HG03521 (cell line): ENCODE data around the gene PYGB.

Experiments used
- ATAC-seq: cut with Tn5 transposase; IDR thresholded peaks from one replicate; pipeline ENCODE4 v1.9.1; 2021; ENCODE audit warnings: mild to moderate bottlenecking, moderate library complexity; ENCODE audit not compliant: unreplicated experiment

PYGB gene

DNA sequence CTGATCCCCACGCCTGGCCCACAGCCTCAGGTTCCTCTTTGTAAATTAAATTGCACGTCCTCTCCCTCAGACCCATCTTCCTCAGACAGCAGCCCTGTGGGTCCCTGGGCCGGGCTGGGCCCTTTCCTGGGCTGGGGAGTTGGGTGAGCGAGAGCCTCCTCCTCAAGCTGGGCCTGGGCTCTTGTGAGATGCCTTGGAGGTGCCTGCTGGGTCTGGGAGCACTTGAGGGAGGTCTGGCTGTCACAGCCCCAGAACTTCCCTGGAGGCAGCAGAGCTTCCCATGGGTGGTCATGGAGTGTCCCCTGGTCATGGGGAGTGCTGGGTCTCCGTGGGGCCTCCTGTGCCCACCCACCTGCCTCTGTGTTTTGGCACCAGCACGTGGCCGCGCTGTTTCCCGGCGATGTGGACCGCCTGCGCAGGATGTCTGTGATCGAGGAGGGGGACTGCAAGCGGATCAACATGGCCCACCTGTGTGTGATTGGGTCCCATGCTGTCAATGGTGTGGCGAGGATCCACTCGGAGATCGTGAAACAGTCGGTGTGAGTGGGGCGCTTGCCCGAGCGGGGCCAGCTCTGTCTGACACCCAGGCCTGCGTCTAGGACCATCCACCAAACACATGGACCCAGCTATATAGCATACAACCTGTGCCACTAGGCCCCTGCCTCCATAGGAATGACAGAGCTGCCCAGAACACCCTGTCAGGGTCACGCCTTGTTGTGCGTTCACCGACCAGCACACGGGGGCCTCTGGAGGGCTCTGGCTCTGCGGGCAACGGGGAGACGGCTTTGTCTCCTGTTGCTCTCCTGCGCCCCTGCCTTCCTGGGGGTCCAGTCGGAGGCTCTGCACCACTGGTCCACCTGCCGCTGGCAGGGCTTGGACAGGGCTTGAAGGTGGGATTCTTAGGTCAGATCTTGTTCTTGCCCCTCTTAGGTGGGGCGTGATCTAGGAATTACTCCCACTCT, 33.0 kb downstream of the PYGB start:
- ATAC-seq = no peak

DNA sequence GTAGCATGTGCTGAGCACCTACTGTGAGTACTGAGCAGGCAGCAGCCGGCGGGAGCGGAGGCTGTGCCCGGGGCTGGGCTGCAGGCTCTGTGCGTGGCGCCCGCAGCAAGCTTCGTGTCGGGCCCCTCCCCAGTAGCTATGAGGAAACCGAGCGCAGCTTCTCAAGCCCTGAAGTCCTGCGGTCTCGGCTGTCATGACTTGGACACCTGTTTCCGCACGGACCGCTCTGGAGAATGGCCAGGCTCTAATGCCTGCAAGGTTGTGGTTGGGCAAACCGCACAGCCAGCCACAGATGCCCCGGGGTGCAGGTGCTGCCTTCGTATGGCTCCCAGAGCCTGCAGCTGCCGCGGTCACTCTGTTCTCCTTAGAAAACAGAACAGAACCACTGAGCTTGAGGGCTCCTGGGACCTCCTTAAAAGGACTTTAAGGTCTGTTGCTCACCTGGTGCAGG, 33.7 kb downstream of the PYGB start:
- ATAC-seq = peak; percentile 50

DNA sequence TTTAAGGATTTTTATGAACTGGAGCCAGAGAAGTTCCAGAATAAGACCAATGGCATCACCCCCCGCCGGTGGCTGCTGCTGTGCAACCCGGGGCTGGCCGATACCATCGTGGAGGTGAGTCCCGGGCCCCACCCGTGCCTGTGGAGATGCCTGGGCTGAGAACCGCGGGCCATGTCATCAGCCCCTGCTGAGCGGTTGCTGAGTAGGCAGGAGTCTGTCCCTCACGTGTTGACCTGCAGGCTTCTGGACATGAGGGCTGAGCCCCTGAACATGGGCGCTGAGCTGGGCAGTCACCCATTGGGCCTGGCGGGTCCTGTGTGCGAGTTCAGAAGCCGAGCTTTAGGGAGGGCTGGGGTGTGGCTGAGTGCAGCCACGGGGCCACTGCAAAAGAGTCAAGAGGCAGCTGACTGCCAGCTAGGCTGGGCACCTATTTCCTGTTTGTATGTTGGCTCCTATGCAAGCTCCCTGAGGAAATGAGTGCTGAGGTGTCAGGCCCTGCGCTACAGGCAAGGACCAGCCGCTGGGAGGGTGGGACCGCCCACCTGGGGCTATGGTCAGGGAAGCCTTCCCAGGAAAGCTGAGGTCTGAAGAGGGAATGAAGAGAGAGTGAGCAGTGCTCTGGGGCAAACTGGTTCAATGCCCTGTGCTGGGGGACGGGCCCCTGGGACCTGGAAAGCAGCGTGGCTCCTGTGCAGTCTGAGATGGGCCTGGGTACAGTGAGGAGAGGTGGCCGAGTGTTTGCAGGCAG, 34.3 kb downstream of the PYGB start:
- no peak for ATAC-seq

DNA sequence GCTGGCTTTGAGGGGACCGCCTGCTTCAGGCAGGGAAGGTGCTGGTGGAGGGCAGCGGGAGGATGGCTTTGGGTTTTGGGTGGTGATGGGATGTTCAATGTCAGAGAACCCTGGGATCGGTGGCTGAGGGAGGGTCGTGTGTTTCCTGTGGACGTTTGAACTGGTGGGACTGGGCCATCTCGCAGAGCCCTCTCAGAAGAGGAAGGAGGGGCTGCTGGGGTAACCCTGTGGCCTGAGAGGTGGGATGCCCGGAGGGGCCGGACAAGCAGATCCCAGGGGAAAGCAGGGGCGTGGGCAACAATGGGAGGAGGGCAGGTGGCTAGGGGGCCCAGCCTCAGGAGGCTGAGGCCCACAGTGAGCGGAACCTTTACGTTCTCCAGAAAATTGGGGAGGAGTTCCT, 34.9 kb downstream of the PYGB start:
- ATAC-seq = no peak

DNA sequence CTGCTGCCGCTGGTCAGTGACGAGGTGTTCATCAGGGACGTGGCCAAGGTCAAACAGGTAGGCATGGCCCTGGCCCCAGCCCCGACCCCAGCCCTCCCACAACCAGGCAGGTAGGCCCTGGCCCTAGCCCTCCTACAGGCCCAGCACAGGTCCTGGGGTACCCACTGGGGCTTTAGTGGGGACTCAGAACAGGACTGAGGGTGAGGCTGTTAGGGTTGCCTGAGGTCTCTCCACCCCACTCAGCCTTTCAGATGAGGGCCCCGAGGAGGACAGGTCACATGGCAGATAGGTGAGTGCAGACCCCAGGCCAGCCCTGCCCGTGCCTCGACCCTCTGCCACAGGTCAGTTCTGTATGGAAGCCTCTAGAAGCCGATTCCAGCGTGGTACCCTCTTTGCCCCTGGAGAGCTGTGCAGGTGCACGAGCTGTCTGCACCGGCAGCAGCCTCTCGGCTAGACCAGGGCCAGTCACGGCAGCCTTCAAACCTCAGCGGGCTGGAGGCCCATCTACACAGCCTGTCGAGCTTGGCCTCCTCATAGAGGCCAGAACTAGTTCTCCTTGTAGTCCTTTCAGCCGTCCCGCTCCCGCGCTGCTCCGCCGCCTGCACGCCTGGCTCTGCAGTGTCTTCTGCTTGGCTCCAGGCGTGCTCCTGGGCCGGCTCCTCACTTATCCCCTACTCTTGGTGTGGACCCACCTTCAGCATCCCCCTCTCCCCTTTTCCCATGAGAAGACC, 35.5 kb downstream of the PYGB start:
- no peak for ATAC-seq

DNA sequence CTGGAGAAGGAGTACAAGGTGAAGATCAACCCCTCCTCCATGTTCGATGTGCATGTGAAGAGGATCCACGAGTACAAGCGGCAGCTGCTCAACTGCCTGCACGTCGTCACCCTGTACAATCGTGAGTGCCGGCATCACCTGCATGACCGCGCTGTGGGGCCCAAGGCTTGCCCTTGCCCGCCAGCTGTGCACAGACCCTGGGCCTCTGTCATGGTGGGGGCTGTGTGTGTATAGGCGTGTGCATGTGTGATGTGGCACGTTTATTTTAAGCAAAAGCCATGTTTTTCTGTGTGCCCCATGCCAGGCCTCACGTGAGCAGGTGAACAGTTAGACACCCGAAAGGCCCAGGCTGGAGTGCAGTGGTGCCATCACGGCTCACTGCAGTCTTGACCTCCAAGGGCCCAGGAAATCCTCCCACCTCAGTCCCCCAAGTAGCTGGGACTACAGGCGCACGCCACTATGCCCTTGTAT, 36.3 kb downstream of the PYGB start:
- no peak for ATAC-seq

DNA sequence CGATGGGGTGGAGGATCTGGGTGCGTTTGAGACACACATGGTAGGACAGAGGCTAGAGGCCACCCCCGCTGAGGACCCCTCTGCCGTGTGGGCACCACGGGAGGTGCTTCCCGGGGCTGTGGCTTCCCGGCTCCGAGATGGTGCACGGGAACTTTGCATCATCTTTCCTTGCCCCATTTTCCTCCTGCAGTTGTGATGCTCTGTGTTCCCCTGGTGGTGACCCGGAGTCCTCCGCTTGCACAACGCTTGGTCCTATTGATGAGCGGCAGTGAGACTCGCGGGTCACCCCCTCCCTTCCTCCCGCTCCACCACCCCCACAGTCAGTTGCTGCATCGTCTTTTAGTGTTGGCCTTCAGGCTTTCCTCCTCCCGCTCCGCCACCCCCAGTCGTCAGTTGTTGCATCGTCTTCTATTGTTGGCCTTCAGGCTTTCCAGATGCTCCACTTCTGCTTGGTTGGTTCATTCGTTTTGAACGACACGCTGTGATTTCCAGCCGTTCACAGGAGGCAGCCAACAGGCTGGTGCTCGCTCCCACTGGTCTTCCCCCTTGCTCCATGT, 37.3 kb downstream of the PYGB start:
- no peak for ATAC-seq

DNA sequence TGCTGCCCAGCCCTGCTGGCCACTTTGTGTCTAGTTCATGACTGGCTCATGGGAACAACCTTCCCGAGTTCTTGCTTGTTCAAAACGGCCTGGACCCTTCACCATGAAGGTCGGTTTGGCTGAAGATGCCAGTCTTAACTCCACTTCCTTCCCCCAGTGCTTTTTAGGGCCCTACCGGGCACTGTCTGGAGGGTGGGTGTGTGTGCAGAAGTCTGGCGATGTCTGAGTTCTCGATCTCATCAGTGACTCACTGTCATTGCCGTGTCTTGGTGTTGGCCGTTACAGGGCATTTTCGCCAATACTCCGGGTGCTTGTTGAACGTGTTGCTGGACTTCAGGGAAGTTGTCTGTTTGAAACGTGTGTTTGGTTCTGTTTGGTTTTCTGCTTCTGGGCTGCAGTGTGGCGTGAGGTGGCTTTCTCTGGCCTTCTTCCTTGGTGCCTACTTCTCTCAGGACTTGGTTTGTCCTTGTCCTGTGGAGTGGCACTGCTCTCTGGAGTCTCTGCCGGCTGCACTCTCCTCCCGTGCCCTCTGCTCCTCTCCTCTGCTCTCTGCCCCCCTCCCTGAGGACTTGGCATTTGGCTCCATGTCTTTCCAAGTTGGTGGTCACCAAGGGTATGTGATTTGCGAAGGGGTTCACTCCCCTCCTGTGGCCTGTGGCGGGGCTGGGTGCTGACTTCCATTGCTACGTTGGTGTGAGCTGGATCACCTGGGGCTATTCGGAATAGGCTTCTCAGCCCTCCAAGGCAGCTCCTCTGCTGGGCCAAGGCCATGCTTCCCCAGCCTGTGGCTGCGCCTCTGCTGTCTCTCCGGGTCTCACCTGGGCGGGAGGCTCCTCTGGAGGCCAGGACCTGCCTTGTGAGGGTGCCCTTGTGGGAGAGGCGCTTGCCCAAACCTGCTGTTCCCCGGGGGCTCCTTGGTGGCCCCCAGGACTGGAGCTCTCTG, 38.2 kb downstream of the PYGB start:
- ATAC-seq = no peak

DNA sequence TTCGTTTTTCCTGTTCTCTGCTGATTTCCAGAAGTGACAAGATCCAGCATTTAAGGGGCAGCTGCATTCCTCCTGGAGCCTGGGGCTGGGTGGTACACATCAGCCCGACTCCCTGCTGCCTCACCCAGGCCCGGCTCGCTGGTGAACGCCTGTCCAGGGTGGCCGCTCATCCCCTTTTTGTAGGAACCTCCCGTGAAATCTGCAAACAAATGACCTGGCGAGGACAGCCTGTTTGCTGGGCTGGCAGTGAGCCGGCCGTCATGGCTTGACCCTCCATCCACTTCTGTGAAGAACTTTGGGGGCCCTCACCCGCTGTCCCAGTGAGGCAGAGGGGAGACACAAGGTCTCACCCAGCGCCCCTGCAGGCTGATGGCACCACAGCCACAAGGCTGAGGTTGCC, 39.0 kb downstream of the PYGB start:
- no peak for ATAC-seq

DNA sequence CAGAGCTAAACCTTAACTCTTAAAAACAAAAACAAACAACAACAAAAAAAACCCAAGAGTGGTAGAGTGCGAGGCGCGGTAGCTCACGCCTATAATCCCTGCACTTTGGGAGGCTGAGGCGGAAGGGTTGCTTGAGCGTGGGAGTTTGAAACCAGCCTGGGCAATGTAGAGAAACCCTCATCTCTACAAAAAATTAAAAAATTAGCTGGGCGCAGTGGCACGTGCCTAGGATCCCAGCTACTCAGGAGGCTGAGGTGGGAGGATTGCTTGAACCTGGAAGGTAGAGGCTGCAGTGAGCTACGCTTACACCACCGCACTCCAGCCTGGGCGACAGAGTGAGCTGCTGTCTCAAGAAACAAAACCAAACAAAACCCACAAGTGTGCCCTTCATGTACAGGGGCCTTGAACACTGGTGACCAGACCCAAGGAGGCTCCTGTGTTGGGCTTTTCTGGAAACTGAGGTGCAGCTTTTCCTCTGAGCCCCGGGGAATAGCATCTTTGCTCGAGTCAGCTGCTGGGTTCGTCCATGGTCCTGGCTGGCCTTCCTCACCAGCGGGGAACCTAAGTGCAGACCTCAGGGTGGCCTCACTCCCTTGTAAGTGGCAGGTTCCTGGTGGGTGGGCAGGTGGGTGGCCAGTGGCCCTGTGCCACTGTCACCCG, 39.9 kb downstream of the PYGB start:
- ATAC-seq = no peak

DNA sequence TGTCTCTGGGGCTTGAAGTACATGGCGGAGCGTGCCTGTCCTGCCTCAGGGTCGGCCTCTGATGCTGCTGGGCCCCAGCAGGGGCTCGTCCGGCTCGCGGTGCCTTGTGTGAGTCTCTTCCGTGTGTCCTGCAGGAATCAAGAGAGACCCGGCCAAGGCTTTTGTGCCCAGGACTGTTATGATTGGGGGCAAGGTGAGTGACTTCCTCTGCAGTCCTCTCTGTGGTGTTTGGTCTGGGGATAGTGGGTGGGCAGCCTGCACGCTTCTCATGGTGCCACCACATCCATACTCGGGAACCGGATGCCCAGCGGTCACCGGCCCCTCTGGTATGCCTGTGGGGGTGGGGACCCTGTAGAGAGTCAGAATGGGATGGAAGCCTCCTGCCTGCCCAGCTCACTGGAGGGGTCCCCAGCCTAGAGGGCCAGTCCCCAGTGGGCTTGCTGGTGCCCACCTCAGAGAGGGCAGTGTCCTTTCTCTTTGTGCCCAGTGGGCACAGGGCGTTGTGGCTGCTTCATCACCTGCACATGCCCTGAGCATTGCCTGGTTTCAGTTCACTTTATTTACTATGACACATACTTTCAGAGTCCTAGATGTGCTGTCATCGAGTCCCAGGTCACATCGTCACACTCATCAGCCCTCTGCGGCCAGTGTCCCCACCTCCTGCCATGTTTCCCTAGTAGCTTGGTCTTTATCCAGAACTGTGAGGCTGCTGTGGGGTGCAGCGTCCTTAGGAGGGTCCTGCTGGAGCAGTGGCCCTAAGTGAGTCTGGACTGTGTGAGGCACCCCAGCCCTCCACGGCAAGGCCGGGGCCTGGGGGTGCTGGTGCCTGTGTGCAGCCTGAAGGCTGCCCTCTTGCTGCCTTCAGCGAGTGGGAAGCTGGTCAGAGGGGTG, 40.7 kb downstream of the PYGB start:
- ATAC-seq = peak; percentile 92

DNA sequence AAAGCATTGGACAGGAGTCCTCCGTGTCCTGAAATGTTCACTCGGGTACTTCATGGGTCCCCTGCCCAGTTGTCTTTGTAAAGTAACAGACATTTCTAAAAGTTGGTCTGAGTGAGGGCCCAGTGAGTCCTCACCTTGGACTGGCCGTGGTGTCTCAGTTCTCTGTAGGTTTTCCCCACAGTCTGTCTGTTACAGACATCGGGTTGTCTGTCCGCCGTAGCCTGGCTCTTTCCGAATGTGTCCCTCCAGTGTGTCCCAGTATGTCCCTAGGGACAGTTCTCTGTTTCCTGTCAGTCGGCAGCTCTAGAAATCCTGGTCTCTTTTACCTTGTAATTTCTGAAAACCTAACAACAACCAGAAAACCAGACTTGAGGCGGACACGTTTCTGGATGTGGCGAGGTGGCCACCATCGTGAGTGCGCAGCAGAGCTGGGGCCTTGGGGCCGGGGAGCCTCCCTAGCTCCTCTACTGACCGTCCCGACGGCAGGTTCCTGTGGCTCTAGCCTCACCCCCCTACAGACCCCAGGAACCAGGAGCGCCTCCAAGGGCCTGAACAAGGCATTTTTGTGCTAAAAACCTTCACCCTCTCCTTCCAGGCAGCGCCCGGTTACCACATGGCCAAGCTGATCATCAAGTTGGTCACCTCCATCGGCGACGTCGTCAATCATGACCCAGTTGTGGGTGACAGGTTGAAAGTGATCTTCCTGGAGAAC, 42.2 kb downstream of the PYGB start:
- ATAC-seq = no peak

DNA sequence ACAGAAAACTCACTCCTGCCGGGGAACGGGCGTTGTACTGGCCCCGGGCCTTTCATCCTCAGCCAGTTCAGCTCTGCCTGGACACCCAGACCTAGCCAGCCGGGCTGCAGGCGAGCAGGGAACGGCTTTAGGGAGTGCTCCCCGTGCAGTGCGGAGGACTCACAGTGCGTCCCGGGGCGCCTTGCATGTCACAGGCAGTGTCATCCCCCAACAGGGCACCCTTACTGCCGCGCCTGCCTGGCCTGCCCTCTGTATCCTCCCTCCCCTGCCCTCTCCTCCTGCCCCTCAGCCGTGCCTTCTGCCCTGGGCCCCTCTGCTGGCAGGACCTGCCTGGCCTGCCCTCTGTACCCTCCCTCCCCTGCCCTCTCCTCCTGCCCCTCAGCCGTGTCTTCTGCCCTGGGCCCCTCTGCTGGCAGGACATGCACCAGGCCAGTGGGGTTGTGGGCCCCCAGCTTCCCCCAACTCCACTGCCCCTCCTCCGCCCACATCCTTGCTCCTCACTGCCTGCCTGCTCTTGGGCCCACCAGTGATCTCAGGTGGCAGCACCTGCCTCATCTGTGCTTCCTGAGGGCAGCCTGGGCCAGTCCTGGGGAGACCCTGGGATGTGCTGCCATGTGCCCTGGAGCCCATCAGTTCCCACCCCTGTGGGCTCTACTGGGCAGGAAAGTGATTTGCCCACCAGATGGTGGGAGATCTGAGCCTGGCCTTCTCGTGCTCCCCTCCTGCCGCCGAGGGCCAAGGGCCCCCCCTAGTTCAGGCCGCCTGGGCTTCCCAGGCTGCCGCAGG, 43.0 kb downstream of the PYGB start:
- no peak for ATAC-seq

DNA sequence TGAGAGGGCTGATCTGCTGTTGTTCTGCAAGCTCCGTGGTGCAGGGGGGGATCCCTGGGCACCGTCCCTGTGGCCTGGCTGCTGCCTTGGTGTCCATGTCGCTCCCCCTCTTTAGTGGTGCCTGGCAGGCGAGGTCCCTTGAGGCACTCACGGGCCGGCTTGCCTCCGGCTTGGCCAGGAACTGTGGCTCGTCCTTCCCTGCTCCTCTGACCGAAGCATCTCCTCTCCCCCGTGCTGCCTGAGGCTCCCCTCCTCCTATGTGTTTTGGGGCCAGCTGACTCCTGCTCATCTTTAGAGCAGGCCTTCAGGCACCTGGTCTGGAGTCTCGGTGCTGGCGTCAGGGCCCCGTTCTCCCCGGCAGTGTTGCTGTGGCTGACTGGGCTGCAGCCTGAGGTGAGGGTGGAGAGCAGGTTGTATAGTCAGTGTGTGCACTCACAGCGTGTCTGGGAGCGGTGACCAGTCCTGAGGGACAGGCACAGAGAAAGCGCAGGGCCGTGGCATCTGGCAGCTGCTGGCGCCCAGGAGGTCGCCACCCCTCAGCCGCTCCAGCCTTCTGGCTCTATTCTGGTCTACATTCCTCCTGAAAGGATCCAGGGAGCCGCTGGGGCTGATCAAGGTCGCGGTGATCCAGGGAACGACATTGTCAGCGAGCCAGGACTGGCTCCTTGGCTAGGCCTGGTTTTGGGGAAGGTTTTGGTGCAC, 43.7 kb downstream of the PYGB start:
- ATAC-seq = no peak

DNA sequence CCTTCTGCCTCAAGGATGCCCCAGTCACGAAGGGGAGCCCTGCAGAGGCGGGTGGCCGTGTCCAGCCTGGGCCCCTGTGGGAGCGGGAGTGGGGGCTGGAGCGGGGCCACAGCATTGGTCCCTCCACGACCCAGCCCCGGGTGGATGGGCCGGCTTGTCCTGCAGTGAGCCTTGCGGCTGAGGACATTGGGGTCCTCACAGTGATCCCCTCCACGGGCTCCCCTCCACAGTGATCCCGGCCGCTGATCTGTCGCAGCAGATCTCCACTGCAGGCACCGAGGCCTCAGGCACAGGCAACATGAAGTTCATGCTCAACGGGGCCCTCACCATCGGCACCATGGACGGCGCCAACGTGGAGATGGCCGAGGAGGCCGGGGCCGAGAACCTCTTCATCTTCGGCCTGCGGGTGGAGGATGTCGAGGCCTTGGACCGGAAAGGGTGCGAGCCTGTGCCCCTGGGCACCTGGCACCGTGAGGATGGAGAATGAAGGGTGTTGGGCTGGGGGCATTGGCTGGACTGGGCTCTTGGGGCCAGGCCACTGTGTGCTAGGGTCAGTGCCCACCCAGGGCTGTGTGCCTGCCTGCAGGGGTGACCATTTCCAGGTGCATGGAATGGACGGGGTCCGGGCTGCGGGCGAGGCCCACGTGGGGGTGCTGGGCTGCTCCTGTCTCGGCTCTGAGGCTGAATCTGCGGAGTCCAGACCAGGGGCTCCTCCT, 44.4 kb downstream of the PYGB start:
- no peak for ATAC-seq

DNA sequence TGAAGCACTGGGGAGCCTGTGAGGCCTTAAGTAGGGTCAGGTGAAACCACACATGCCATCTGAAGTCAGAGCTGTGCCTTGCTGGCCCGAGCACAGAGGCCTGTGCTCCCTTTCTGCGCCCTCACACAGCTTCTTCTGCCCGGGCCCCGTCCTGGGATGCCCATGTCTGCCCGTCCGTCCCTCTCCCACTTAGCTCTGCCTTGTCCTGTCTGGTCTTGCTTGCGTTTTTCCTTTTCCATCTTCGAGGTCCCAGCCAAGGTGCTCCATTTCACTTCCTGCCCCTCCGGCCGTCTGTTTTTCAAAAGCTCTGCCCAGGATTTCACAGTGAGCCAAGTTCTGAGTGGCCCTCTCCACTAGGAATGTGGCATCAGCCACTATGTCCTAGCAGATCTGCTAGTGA, 45.6 kb downstream of the PYGB start:
- no peak for ATAC-seq
